HG03378 (cell line): Measurements from ENCODE around the gene MED26.
"Not testable (repeated sequence)": the region's sequence is repeated elsewhere in the genome, so short reads cannot be mapped to it uniquely, and the experiment has no call there.

Experiments
- ATAC-seq: cut with Tn5 transposase; IDR thresholded peaks from one replicate; pipeline ENCODE4 v1.9.1; 2021; ENCODE audit warnings: mild to moderate bottlenecking, moderate library complexity; ENCODE audit not compliant: unreplicated experiment

The MED26 gene

GRCh38 chr19:16576690-16577530 lies 51.1 kb downstream of the MED26 start:
- no peak for ATAC-seq

GRCh38 chr19:16575861-16576689 lies 51.9 kb downstream of the MED26 start:
- no peak for ATAC-seq

GRCh38 chr19:16575282-16575681 lies 52.7 kb downstream of the MED26 start:
- ATAC-seq: no peak

GRCh38 chr19:16573925-16574324 lies 54.1 kb downstream of the MED26 start:
- ATAC-seq: no peak

- no peak for ATAC-seq
Measured at GRCh38 chr19:16573296-16573695, 54.7 kb downstream of the MED26 start.

- peak; percentile 50 for ATAC-seq
Measured at GRCh38 chr19:16572332-16573211, 55.4 kb downstream of the MED26 start, which contains the start of gene SLC35E1. Gene SLC35E1 (minus strand): TSS chr19:16572415. CDS start chr19:16572364, 51 bp downstream.

- ATAC-seq: peak; percentile 26
Measured at GRCh38 chr19:16571822-16572331, 56.1 kb downstream of the MED26 start.

- ATAC-seq: no peak
Measured at GRCh38 chr19:16571283-16571682, 56.7 kb downstream of the MED26 start.

GRCh38 chr19:16569609-16570320 lies 58.2 kb downstream of the MED26 start:
- ATAC-seq: no peak

- ATAC-seq: no peak
Measured at GRCh38 chr19:16566702-16567101, 61.3 kb downstream of the MED26 start.

- no peak for ATAC-seq
Measured at GRCh38 chr19:16566161-16566560, 61.8 kb downstream of the MED26 start.

GRCh38 chr19:16564842-16565241 lies 63.2 kb downstream of the MED26 start:
- ATAC-seq: no peak

GRCh38 chr19:16562608-16563025 lies 65.4 kb downstream of the MED26 start:
- no peak for ATAC-seq

GRCh38 chr19:16561382-16561781 lies 66.6 kb downstream of the MED26 start:
- ATAC-seq: no peak

- ATAC-seq: no peak
Measured at GRCh38 chr19:16559780-16560276, 68.2 kb downstream of the MED26 start.

GRCh38 chr19:16554776-16555175 lies 73.2 kb downstream of the MED26 start:
- no peak for ATAC-seq

GRCh38 chr19:16551902-16552301 lies 76.1 kb downstream of the MED26 start:
- ATAC-seq: not testable (repeated sequence)

GRCh38 chr19:16548956-16549355 lies 79.0 kb downstream of the MED26 start:
- no peak for ATAC-seq

GRCh38 chr19:16544473-16545231 lies 83.4 kb downstream of the MED26 start:
- no peak for ATAC-seq
